HAP-1 (cell line): Measurements from ENCODE around the gene GBA3.

Experiments used
- DNase-seq, 2 experiments: peaks; one replicate each; pipeline ENCODE4 v3.0.0-alpha.2; 2016 to 2020; ENCODE audit warnings: low spot score in 2 of 2
- H3K27me3 ChIP-seq: fragments of 250-450 bp; sonication (Bioruptor Pico); 2 replicates; pipeline ENCODE4 v1.5.1; 2020; ENCODE audit warnings: low read depth, mild to moderate bottlenecking, moderate library complexity
- H3K36me3 ChIP-seq: fragments of 250-450 bp; sonication (Bioruptor Pico); replicated peaks from 2 replicates; pipeline ENCODE4 v1.5.1; 2020; ENCODE audit warnings: mild to moderate bottlenecking
- H3K4me1 ChIP-seq: fragments of 250-450 bp; sonication (Bioruptor Pico); 2 replicates; pipeline ENCODE4 v1.5.1; 2020; ENCODE audit warnings: mild to moderate bottlenecking
- H3K4me3 ChIP-seq: fragments of 250-450 bp; sonication (Bioruptor Pico); 2 replicates; pipeline ENCODE4 v1.5.1; 2020; ENCODE audit warnings: mild to moderate bottlenecking, moderate library complexity
- H3K9me3 ChIP-seq: fragments of 250-450 bp; sonication (Bioruptor Pico); 2 replicates; pipeline ENCODE4 v1.5.1; 2020; ENCODE audit warnings: mild to moderate bottlenecking, moderate library complexity
- in situ Hi-C: fragments of 300-500 bp; cut with MboI; formaldehyde crosslinking; loops from 3 replicates; pipeline ENCODE4 v1.14.3; 2020; ENCODE audit warnings: low sequenced_read_pairs, inconsistent platforms, mixed read lengths

Gene GBA3

DNA sequence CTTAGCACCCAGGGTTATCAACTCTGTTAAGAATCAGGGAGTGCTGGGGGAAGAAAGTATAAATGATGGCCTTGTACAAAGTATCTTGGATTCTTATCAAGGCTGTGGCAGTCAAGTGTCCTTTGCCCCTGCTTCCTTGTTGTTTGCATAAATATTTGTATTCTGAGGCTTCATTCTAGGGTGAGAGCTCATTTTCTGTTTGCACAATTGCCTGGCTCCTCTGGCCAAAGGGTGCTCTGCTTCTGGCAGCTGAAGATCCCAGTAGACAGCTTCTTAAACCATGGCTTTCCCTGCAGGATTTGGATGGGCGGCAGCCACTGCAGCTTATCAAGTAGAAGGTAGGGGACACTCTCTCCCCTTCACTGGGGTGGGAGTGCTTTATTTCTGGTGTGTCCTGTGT, at the start of gene GBA3:
GBA3 (plus strand) TSS at position 202 of the 400 bp plus-strand sequence.
- Histone ChIP-seq H3K4me1 (0 out of 2 replicates have a peak, but pooled peaks cover 2% of the 10 kb centered on the region), H3K27me3 (peaks cover 29% of the 10 kb centered on the region), H3K4me3 (no peak within 1 kb of the TSS), H3K9me3 (no peaks in the 10 kb centered on the region), H3K36me3 (no peaks in the 10 kb centered on the region)
- no peak for DNase-seq
- in situ Hi-C loops, result loop anchor here (10.0 to 25.0 kb wide), 2 partner anchors 288 to 905 kb away; no protein-coding TSS in a partner anchor

DNA sequence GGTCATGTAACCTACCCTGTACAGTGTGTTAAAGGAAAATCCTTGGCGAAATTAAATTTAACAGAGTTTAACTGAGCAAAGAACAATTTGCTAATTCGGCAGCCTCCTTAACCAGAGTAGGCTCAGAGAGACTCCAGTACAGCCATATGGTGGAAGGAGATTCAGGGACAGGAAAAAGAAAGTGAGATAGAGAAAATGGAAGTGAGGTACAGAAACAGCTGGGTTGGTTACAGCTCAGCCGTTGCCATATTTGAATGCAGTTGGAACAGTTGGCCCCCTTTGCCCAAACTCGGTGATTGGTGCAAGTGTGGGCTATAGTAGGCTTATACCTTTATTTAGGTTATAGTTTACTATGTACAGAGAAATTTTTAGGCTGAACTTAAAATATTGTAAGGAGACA, 48.8 kb upstream of the GBA3 start:
- Histone ChIP-seq H3K36me3 (no peaks in the 10 kb centered on the region), H3K4me3 (no peak overlapping the region), H3K9me3 (no peaks in the 10 kb centered on the region), H3K27me3 (peaks cover 31% of the 10 kb centered on the region), H3K4me1 (no peaks in the 10 kb centered on the region)
- no peak for DNase-seq
- in situ Hi-C loops, result no loop called here

DNA sequence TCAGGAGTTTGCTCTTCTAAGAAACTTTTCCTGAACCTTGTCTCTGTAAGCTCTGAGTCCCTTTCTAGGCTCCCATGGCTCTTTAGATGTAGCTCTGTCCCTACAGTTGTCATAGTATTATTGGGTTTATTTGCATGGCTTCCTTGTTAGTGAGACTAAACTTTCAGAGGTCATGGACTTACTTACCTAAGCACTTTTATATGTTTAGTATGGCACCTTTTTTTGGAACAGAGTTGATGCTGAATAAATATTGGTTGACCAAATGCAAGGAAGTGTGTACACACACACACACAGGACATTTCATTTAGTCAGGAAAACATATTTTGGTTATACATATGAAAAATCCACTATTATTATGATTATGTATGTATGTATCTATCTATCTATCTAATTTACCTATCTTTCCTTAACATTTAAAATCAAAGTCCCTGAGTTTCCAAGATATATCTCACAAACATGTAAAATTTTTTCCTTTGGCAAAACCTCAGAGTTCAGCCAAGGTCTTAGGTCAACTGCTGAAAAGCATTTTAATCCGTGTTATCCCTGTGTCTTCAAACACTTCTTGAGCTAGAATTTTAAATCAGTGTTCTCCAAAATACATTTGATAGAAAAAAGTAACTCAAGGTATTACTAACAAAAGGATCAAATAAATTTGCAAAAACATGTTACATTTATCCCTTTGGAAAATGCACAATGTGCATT, 47.1 kb upstream of the GBA3 start:
- peaks cover 35% of the 10 kb centered on the region for H3K27me3 ChIP-seq
- no peak for DNase-seq
- in situ Hi-C loops, result no loop called here
- H3K9me3 ChIP-seq, result no peaks in the 10 kb centered on the region
- no peak overlapping the region for H3K4me3 ChIP-seq
- H3K4me1 ChIP-seq, result no peaks in the 10 kb centered on the region
- H3K36me3 ChIP-seq, result no peaks in the 10 kb centered on the region

DNA sequence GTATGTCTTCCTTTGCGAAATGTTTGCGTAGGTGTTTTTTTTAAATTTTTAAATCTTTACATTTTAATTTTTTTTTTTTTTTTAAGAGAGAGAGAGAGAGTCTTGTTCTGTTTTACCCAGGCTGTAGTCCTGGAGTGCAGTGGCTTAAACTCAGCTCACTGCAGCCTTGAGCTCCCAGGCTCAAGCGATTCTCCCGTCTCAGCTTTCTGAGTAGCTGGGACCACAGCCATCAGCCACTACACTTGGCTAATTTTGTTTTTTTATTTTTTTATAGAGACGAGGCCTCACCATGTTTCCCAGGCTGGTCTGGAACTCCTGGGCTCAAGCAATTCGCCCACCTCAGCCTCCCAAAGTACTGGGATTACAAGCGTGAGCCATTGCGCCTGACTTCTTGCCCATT, 43.7 kb upstream of the GBA3 start:
- in situ Hi-C loops, result no loop called here
- peaks cover 36% of the 10 kb centered on the region for H3K27me3 ChIP-seq
- DNase-seq, result no peak
- no peak overlapping the region for H3K4me3 ChIP-seq
- H3K4me1 ChIP-seq, result no peaks in the 10 kb centered on the region
- no peaks in the 10 kb centered on the region for H3K36me3 ChIP-seq
- no peaks in the 10 kb centered on the region for H3K9me3 ChIP-seq

DNA sequence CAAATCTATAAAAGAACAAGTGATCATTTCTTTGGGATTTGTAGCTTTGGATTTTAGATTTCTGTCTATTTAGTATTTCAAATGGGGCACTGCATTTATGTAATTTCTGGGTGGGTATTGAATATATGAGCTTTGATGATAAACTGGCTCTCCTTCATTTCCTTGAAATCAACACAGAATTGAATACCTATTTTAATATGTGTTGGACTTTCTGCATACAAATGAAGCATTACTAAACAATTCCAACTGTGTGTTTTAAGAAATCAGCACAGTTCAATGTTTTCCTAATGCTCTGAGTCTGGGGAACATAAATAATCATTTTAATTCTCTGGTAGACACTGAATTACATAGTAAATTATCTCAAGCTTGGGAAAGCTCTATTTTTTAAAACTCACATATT, 42.0 kb upstream of the GBA3 start:
- no peak for DNase-seq
- H3K4me1 ChIP-seq, result no peaks in the 10 kb centered on the region
- H3K36me3 ChIP-seq, result no peaks in the 10 kb centered on the region
- in situ Hi-C loops, result no loop called here
- no peaks in the 10 kb centered on the region for H3K9me3 ChIP-seq
- H3K27me3 ChIP-seq, result peaks cover 21% of the 10 kb centered on the region
- no peak overlapping the region for H3K4me3 ChIP-seq

DNA sequence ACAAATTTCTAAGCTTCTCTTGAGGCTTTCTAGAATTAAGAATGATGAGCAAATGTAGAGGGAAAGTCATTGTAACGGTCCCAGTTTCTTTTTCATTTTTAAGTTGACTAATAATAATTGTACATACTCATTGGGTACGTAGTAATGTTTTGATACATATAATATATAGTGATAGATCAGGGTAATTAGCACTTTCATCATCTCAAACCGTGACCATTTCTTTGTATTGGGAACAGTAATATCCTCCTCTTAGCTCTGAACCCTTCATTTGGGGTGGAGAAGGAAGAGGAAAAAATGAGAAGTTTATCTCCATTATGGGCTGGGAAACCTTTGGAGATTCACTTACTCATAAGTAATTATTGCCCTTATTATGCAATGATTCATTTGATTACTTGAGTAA, 39.0 kb upstream of the GBA3 start:
- no peaks in the 10 kb centered on the region for H3K9me3 ChIP-seq
- in situ Hi-C loops, result no loop called here
- H3K4me3 ChIP-seq, result no peak overlapping the region
- DNase-seq, result no peak
- H3K4me1 ChIP-seq, result no peaks in the 10 kb centered on the region
- H3K27me3 ChIP-seq, result peaks cover 9% of the 10 kb centered on the region
- H3K36me3 ChIP-seq, result no peaks in the 10 kb centered on the region

DNA sequence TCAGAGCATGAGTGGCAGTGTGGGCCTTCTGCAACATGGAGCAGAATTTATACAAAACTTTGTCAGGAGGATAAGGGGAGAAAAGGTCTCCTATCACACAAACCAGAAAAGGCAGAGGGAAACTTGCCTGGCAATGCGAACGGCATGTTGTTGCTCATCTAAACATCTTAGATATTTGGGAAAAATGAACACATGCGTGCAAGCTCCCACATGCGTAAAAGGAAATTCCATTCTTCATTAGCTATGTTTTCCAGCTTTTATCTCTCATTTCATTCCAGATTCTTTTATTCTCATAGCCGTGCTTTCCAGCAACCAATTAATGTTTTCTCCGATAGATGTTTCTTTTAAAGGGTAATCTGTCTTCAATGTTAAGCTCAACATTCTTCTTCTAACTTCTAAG, 31.3 kb upstream of the GBA3 start:
- Histone ChIP-seq H3K4me1 (no peaks in the 10 kb centered on the region), H3K4me3 (no peak overlapping the region), H3K27me3 (no peaks in the 10 kb centered on the region), H3K9me3 (no peaks in the 10 kb centered on the region), H3K36me3 (no peaks in the 10 kb centered on the region)
- in situ Hi-C loops, result no loop called here
- DNase-seq, result no peak

DNA sequence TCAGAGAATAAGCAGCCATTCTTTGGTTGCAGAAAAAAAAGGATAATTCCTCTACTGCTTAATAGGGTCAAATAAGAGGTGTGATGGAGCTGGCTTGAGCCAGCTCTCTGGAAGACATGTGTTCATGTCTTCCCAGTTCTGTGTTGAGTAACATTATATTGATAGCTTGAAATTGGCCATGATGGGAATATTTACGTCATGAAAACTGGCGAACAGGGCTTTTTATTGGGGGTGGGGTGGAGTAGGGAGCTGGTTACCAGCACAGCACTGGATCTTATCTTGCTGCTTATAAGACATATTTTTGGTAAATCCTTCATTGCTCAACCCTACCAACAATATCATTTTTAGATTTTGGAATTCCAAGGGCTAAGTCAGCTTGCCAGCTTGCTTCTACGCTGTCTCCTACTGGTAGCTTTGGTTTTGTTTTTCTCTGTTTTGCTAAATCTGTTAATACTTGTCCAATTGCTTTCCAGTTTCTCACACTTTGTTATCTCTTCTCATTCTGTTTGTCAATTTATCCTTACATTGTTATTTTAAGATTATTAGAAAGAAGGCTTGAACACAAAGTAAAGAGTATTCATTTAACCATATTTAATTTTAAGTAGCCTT, 25.3 kb upstream of the GBA3 start:
- DNase-seq, result no peak
- H3K4me3 ChIP-seq, result no peak overlapping the region
- H3K27me3 ChIP-seq, result peaks cover 5% of the 10 kb centered on the region; the same call in 1 of the 2 replicates
- no peaks in the 10 kb centered on the region for H3K9me3 ChIP-seq
- H3K4me1 ChIP-seq, result no peaks in the 10 kb centered on the region
- H3K36me3 ChIP-seq, result no peaks in the 10 kb centered on the region
- in situ Hi-C loops, result no loop called here

DNA sequence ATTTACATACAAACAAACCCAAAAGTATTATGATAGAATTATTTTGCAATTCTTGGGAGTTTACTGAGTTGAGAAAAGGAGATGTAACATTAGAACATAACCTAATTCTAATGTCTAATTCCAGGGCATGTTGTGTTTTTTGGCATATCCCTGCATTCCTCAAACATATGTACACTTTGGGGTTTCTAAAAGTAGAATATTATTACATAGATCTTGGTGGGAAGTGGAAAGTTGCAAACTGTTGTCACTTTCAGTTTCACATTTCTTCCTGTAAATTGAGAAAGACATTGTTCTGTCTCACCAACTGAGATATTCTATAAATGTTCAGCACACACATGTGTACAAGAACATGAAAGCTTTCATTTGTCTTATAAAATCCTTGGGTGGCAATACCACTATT, 24.4 kb upstream of the GBA3 start:
- Histone ChIP-seq H3K36me3 (no peaks in the 10 kb centered on the region), H3K27me3 (peaks cover 9% of the 10 kb centered on the region; the same call in 1 of the 2 replicates), H3K4me3 (no peak overlapping the region), H3K4me1 (no peaks in the 10 kb centered on the region), H3K9me3 (no peaks in the 10 kb centered on the region)
- in situ Hi-C loops, result no loop called here
- no peak for DNase-seq

DNA sequence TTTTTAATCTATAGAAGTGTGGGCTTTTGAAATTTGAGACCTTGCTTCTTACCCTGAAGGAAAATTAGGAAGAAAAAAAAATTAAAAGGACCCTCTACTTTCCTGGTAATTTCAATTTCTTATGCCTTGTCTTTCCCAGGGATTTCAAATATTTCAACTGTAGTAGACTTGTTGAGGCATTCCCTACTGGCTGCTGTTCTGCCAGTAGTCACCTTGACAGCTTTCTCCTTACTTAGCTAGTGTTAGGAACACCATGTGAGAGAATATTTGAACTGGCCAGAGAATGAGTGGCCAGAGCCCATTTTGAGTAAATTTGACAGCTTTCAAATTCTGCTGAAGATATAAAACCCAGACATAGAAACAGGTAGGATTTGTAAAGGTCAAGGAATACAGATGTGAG, 24.0 kb upstream of the GBA3 start:
- DNase-seq, result no peak
- H3K9me3 ChIP-seq, result no peaks in the 10 kb centered on the region
- no peaks in the 10 kb centered on the region for H3K4me1 ChIP-seq
- no peaks in the 10 kb centered on the region for H3K36me3 ChIP-seq
- H3K4me3 ChIP-seq, result no peak overlapping the region
- peaks cover 9% of the 10 kb centered on the region; the same call in 1 of the 2 replicates for H3K27me3 ChIP-seq
- in situ Hi-C loops, result no loop called here

DNA sequence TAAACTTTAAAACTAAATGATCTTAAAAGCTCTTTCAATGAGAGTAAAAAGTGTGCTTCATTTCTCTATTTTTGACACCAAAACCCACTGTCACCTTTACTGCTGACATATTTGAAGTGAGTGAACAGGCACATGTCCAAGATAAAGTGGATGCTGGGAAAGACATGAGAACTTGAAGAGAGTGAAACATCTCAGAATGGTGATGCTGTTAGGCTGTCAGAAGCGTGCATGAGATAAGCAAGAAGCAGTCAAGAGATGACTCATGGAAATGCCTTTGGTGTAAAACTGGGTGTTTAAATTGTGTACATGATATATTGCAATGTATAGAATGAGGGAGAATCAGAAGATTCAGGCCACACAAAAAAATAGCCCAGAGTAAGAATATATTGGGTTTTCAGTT, 21.8 kb upstream of the GBA3 start:
- in situ Hi-C loops, result no loop called here
- no peak overlapping the region for H3K4me3 ChIP-seq
- no peaks in the 10 kb centered on the region for H3K9me3 ChIP-seq
- no peaks in the 10 kb centered on the region for H3K36me3 ChIP-seq
- no peak for DNase-seq
- no peaks in the 10 kb centered on the region for H3K4me1 ChIP-seq
- peaks cover 9% of the 10 kb centered on the region; the same call in 1 of the 2 replicates for H3K27me3 ChIP-seq

DNA sequence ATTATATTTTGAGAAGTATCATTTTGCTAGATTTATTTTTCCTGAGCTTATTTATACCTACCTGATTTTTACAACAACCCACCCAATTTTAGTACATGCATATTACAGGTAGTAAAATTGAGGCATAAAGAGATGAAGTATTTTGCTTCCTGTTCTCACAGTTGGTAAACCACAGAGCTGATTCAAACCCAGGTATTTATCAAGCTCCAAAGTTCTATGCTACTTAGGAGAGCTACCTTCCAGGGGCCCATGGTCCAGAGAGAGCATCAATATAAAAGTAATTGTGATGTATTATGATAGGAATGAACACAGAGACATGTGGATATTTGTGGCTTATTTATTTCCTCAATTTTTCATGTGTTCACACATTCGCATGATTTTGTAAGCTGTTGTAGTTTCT, 20.2 kb upstream of the GBA3 start:
- Histone ChIP-seq H3K4me3 (no peak overlapping the region), H3K27me3 (peaks cover 8% of the 10 kb centered on the region), H3K9me3 (no peaks in the 10 kb centered on the region), H3K36me3 (no peaks in the 10 kb centered on the region), H3K4me1 (no peaks in the 10 kb centered on the region)
- DNase-seq, result no peak
- in situ Hi-C loops, result no loop called here

DNA sequence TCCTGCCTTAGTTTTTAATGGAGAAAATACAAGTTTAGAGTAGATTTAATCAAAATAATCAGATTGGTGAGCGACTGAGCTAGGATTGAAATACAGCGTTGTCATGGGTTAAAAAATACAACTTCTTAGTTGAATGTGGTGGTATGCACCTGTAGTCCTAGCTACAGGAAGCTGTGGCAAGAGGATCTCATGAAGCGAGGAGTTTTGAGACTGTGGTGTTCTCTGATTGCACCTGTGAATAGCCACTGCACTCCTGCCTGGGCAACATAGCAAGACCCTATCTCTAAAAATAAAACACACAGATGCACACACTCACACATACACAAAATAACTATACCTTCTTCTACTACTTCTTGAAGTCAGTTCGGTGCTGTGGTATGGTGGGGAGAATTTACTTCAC, 19.8 kb upstream of the GBA3 start:
- H3K27me3 ChIP-seq, result peaks cover 11% of the 10 kb centered on the region
- no peak overlapping the region for H3K4me3 ChIP-seq
- DNase-seq, result no peak
- H3K36me3 ChIP-seq, result no peaks in the 10 kb centered on the region
- in situ Hi-C loops, result no loop called here
- H3K9me3 ChIP-seq, result no peaks in the 10 kb centered on the region
- no peaks in the 10 kb centered on the region for H3K4me1 ChIP-seq

DNA sequence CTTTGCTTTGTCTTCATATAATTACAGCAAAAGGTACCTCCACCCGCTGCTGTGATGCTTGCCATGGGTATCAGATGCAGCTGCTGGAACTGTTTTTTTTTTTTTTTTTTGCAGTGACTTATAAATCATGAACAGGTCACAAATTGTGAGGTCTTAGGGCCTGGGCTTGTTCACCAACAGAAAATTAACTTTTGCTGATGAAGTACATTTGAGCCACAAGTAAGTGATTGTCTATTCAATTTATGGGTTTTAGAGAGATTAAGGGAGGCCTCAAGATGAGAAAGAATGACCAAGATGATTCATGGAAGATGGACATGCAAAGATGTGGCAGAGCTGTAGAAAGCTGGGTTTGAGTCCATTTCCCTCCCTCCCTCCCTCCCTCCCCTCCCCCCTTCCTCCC, 18.0 kb upstream of the GBA3 start:
- H3K36me3 ChIP-seq, result no peaks in the 10 kb centered on the region
- H3K4me3 ChIP-seq, result no peak overlapping the region
- peaks cover 15% of the 10 kb centered on the region for H3K27me3 ChIP-seq
- no peaks in the 10 kb centered on the region for H3K9me3 ChIP-seq
- no peaks in the 10 kb centered on the region for H3K4me1 ChIP-seq
- no peak for DNase-seq
- in situ Hi-C loops, result loop anchor here (25.0 kb wide), 1 partner anchor 887 kb away; no protein-coding TSS in a partner anchor
